B cell (primary cell): ENCODE data around the gene PCK2. TPM values are rescaled to one million over a fixed set of nuclear protein-coding genes. Genes with fewer than 3 reads are reported as not detected.

Experiments
- ATAC-seq: fragments of 200-7000 bp; cut with Tn5 transposase; one replicate; pipeline ENCODE4 v1.10.0; 2021; ENCODE audit warnings: low read depth, mild to moderate bottlenecking, moderate number of reproducible peaks, moderate library complexity
- CTCF ChIA-PET: fragments of 350-600 bp; sonication (Branson Sonifier 250); formaldehyde crosslinking; loops from one replicate; lab custom pipeline; 2021; ENCODE audit warnings: antibody characterized with exemption, inconsistent platforms; lab: Charles Lee
- POLR2A ChIA-PET: fragments of 350-600 bp; sonication (Branson Sonifier 250); formaldehyde crosslinking; loops from one replicate; lab custom pipeline; 2021; ENCODE audit warnings: antibody characterized with exemption; lab: Charles Lee
- DNase-seq: peaks from one replicate; pipeline ENCODE4 v3.0.0; 2013
- H2AFZ ChIP-seq: 2 replicates; pipeline ENCODE4 v1.6.1; 2012; ENCODE audit warnings: mild to moderate bottlenecking, low read depth, low read length; ENCODE audit not compliant: insufficient read depth, poor library complexity, severe bottlenecking
- H3K27ac ChIP-seq, 2 donors: 1 replicate in 1 of 2; 2 replicates in 1 of 2; pipeline ENCODE4 v1.5.1; 2012 to 2013; ENCODE audit warnings: low read length in 2 of 2, mild to moderate bottlenecking in 2 of 2, moderate library complexity in 1 of 2
- H3K27me3 ChIP-seq, 4 experiments: fragments of 200-600 bp in 1 of 4; sonication (generic) in 1 of 4; replicated peaks in 1 of 4; 1 replicate in 2 of 4; 2 replicates in 2 of 4; pipeline versions ENCODE4 v1.6.1 to v1.7.0; 2013 to 2016; ENCODE audit warnings: low read length in 3 of 4, mild to moderate bottlenecking in 2 of 4, mixed read lengths in 1 of 4, moderate library complexity in 1 of 4; ENCODE audit not compliant: insufficient read depth in 4 of 4, control insufficient read depth in 3 of 4; ENCODE audit errors: control extremely low read depth in 1 of 4
- H3K36me3 ChIP-seq, 2 experiments: replicated peaks in 1 of 2; 1 replicate in 1 of 2; 2 replicates in 1 of 2; pipeline versions ENCODE4 v1.6.1 to v1.7.1; 2013; ENCODE audit warnings: low read length in 1 of 2; ENCODE audit not compliant: insufficient read depth in 2 of 2, control insufficient read depth in 1 of 2; ENCODE audit errors: control extremely low read depth in 1 of 2, extremely low read depth in 1 of 2
- H3K4me1 ChIP-seq, 2 donors: fragments of 200-600 bp in 1 of 2; sonication (generic) in 1 of 2; 1 replicate in 1 of 2; 2 replicates in 1 of 2; pipeline versions ENCODE4 v1.5.1 to v1.6.1; 2013 to 2017; ENCODE audit warnings: low read length in 2 of 2; ENCODE audit not compliant: control insufficient read depth in 2 of 2, insufficient read depth in 2 of 2
- H3K4me2 ChIP-seq: replicated peaks from 2 replicates; pipeline ENCODE3; 2012; ENCODE audit warnings: mild to moderate bottlenecking, low read depth, low read length; ENCODE audit not compliant: poor library complexity, severe bottlenecking
- H3K4me3 ChIP-seq, 5 experiments: fragments of 200-600 bp in 1 of 5; sonication (generic) in 1 of 5; 1 replicate in 3 of 5; 2 replicates in 2 of 5; pipeline versions ENCODE4 v1.5.1 to v1.7.0; 2011 to 2016; ENCODE audit warnings: low read length in 4 of 5, mild to moderate bottlenecking in 4 of 5, low read depth in 2 of 5, control low read depth in 1 of 5, moderate library complexity in 1 of 5; ENCODE audit not compliant: insufficient read depth in 1 of 5; ENCODE audit errors: control extremely low read depth in 1 of 5, extremely low read depth in 1 of 5
- H3K79me2 ChIP-seq: fragments of 200-600 bp; sonication (generic); one replicate; pipeline ENCODE4 v1.6.0; 2016; ENCODE audit warnings: low read length; ENCODE audit not compliant: control insufficient read depth, insufficient read depth
- H3K9ac ChIP-seq: fragments of 200-600 bp; sonication (generic); 2 replicates; pipeline ENCODE4 v1.6.1; 2017; ENCODE audit warnings: mild to moderate bottlenecking, low read length, moderate library complexity
- H3K9me3 ChIP-seq, 3 donors: one replicate each; pipeline versions ENCODE4 v1.6.1 to v1.7.1; 2013; ENCODE audit warnings: low read length in 2 of 3; ENCODE audit not compliant: control insufficient read depth in 2 of 3, insufficient read depth in 1 of 3; ENCODE audit errors: control extremely low read depth in 1 of 3
- H4K20me1 ChIP-seq: 2 replicates; pipeline ENCODE4 v1.6.0; 2012; ENCODE audit warnings: mild to moderate bottlenecking, low read length; ENCODE audit not compliant: insufficient read depth, control insufficient read depth, poor library complexity, severe bottlenecking
- H3K27ac Mint-ChIP-seq: one replicate; pipeline ENCODE4 v1.8.0; 2021; ENCODE audit warnings: mixed read lengths
- H3K27me3 Mint-ChIP-seq: one replicate; pipeline ENCODE4 v1.8.0; 2021; ENCODE audit warnings: mixed read lengths
- H3K4me1 Mint-ChIP-seq: one replicate; pipeline ENCODE4 v1.8.0; 2021; ENCODE audit warnings: mixed read lengths
- H3K4me3 Mint-ChIP-seq: one replicate; pipeline ENCODE4 v1.8.0; 2021; ENCODE audit warnings: mixed read lengths
- H3K9me3 Mint-ChIP-seq: one replicate; pipeline ENCODE4 v1.8.0; 2022; ENCODE audit warnings: mixed read lengths; ENCODE audit not compliant: insufficient read depth
- CTCF ChIP-seq: fragments of 200-600 bp; IDR thresholded peaks from one replicate; pipeline ENCODE4 v1.8.0; 2022; ENCODE audit warnings: antibody characterized with exemption, mild to moderate bottlenecking
- EZH2 ChIP-seq: IDR thresholded peaks from 2 replicates; pipeline ENCODE4 v1.6.1; 2012; ENCODE audit warnings: borderline replicate concordance, low read depth, mild to moderate bottlenecking, moderate library complexity, low read length; ENCODE audit not compliant: insufficient read depth, poor library complexity, severe bottlenecking
- WGBS: methylation state at CpG from one replicate; pipeline ENCODE4 v1.1.5; 2013; ENCODE audit warnings: missing lambda C conversion rate; ENCODE audit not compliant: insufficient coverage; 5-methylcytosine and 5-hydroxymethylcytosine counted together
- intact Hi-C: fragments of 100-400 bp; cut with micrococcal nuclease; formaldehyde crosslinking; loops from one replicate; pipeline ENCODE4 v1.10.0; 2022
- polyA plus RNA-seq: library from polyadenylated mRNA; depleted of rRNA; stranded (reverse); fragments of >200 nt; gene quantifications from 2 replicates; pipeline ENCODE4 v1.2.3, GENCODE V29; 2012
- total RNA-seq, 2 donors: library from RNA; stranded (reverse); fragments of 120-200 nt in 1 of 2; gene quantifications; 1 replicate in 1 of 2; 2 replicates in 1 of 2; pipeline versions ENCODE4 v1.2.3 to v1.2.4, GENCODE V29; 2013 to 2022

The PCK2 gene
- total and polyA plus RNA-seq, 2 donors (not counting 1 experiment from before 2014, with no cell fraction given): 40.4 to 58.4 TPM

GRCh38 chr14:24079491-24080141 is 14.5 kb upstream of the PCK2 start:
- H3K79me2 ChIP-seq: peaks cover 9% of the 10 kb centered on the region
- H3K4me2 ChIP-seq: peak overlapping the region; percentile 92
- intact Hi-C loops: loop anchor here (2.0 kb wide), 1 partner anchor 57 kb away; the partner anchor contains the start of gene PSME1
- H3K27me3 Mint-ChIP-seq: no peaks in the 10 kb centered on the region
- no peak overlapping the region for H3K4me3 ChIP-seq
- no peak for ATAC-seq
- H3K9me3 ChIP-seq: no peaks in the 10 kb centered on the region
- H3K4me3 Mint-ChIP-seq: peak overlapping the region; percentile 86
- H3K27ac ChIP-seq: no peak overlapping the region
- H3K36me3 ChIP-seq: no peaks in the 10 kb centered on the region
- no peak overlapping the region for H3K9ac ChIP-seq
- peaks cover 31 to 38% of the 10 kb centered on the region in 2 donors for H3K4me1 ChIP-seq
- TF ChIP-seq EZH2 (no peak), CTCF (no peak)
- no peaks in the 10 kb centered on the region for H3K9me3 Mint-ChIP-seq
- no peak overlapping the region for H3K27ac Mint-ChIP-seq
- ChIA-PET POLR2A (interaction anchor here (0.6 to 2.6 kb wide), 5 partner anchors 22 to 234 kb away, joined by 3 to 6 read pairs (median 3); partner anchors contain the start of genes CARMIL3, DCAF11, NRL and TM9SF1), CTCF (interaction anchor here (1.0 to 8.0 kb wide), 7 partner anchors 8 to 254 kb away, joined by 3 to 96 read pairs (median 5); partner anchors contain the start of gene PCK2)
- no peaks in the 10 kb centered on the region for H3K27me3 ChIP-seq
- no peak overlapping the region for H2AFZ ChIP-seq
- peaks cover 43% of the 10 kb centered on the region for H3K4me1 Mint-ChIP-seq
- 98% methylated on average over 4 of the region's 9 CpGs for WGBS
- DNase-seq: no peak
- H4K20me1 ChIP-seq: no peaks in the 10 kb centered on the region

- 44% methylated on average over 4 of the region's 6 CpGs for WGBS
- CTCF ChIA-PET: interaction anchor here (0.6 to 8.0 kb wide), 11 partner anchors 8 to 253 kb away, joined by 3 to 96 read pairs (median 3); partner anchors contain the start of genes CIDEB and PCK2
These were observed 14.0 kb upstream of the PCK2 start for GRCh38 chr14:24080142-24080530.

More at GRCh38 chr14:24080142-24080530, 14.0 kb upstream of the PCK2 start:
- H3K79me2 ChIP-seq: peaks cover 9% of the 10 kb centered on the region
- H3K4me1 ChIP-seq: peaks cover 29 to 34% of the 10 kb centered on the region in 2 donors
- intact Hi-C loops: loop anchor here (2.0 kb wide), 1 partner anchor 57 kb away; the partner anchor contains the start of gene PSME1
- H4K20me1 ChIP-seq: no peaks in the 10 kb centered on the region
- no peak overlapping the region for H3K4me3 ChIP-seq
- no peak overlapping the region for H3K27ac ChIP-seq
- ATAC-seq (no peak), DNase-seq (no peak)
- H3K9me3 Mint-ChIP-seq: no peaks in the 10 kb centered on the region
- H3K9me3 ChIP-seq: no peaks in the 10 kb centered on the region
- H3K27ac Mint-ChIP-seq: no peak overlapping the region
- H3K4me1 Mint-ChIP-seq: peaks cover 38% of the 10 kb centered on the region
- H3K36me3 ChIP-seq: no peaks in the 10 kb centered on the region
- no peaks in the 10 kb centered on the region for H3K27me3 Mint-ChIP-seq
- TF ChIP-seq EZH2: no peak
- TF ChIP-seq CTCF: no peak
- no peak overlapping the region for H2AFZ ChIP-seq
- H3K4me3 Mint-ChIP-seq: peak overlapping the region; percentile 86
- POLR2A ChIA-PET: interaction anchor here (0.6 to 2.6 kb wide), 9 partner anchors 14 to 234 kb away, joined by 3 to 22 read pairs (median 5); partner anchors contain the start of genes CARMIL3, DCAF11, NRL and PCK2
- H3K9ac ChIP-seq: no peak overlapping the region
- no peaks in the 10 kb centered on the region for H3K27me3 ChIP-seq
- H3K4me2 ChIP-seq: peak overlapping the region; percentile 92
